Jurkat, Clone E6-1 (cell line): Measurements from ENCODE around the gene PIANP. TPM values are rescaled to one million over a fixed set of nuclear protein-coding genes. Genes with fewer than 3 reads are reported as not detected.
"Not testable (repeated sequence)": the region's sequence is repeated elsewhere in the genome, so short reads cannot be mapped to it uniquely, and the experiment has no call there.

Experiments used
- DNase-seq: peaks from one replicate; pipeline ENCODE4 v3.0.0-alpha.2; 2011; ENCODE audit warnings: low read depth, low spot score
- H3K4me3 ChIP-seq: 2 replicates; pipeline ENCODE4 v1.5.1; 2011; ENCODE audit warnings: mild to moderate bottlenecking, low read length, control low read depth, moderate library complexity
- polyA plus RNA-seq: library from polyadenylated mRNA; unstranded; fragments of >200 nt; gene quantifications from one replicate; pipeline ENCODE4 v1.2.1, GENCODE V29; 2012; ENCODE audit warnings: missing spikeins; ENCODE audit not compliant: insufficient read length, insufficient read depth

The PIANP gene, protein sequence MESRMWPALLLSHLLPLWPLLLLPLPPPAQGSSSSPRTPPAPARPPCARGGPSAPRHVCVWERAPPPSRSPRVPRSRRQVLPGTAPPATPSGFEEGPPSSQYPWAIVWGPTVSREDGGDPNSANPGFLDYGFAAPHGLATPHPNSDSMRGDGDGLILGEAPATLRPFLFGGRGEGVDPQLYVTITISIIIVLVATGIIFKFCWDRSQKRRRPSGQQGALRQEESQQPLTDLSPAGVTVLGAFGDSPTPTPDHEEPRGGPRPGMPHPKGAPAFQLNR
- 3.7 TPM for polyA plus RNA-seq

GRCh38 chr12:6700646-6701051, at the start of gene PIANP:
PIANP (minus strand) TSS chr12:6700815; CDS start chr12:6698061, 2,754 bp downstream.
- DNase-seq: no peak
- peak within 1 kb of the TSS; percentile 39 for H3K4me3 ChIP-seq

GRCh38 chr12:6748761-6749160, 48.1 kb upstream of the PIANP start:
- H3K4me3 ChIP-seq: no peak overlapping the region
- DNase-seq: no peak

- no peak overlapping the region for H3K4me3 ChIP-seq
- no peak for DNase-seq
Measured at GRCh38 chr12:6747216-6747615, 46.6 kb upstream of the PIANP start.

DNA sequence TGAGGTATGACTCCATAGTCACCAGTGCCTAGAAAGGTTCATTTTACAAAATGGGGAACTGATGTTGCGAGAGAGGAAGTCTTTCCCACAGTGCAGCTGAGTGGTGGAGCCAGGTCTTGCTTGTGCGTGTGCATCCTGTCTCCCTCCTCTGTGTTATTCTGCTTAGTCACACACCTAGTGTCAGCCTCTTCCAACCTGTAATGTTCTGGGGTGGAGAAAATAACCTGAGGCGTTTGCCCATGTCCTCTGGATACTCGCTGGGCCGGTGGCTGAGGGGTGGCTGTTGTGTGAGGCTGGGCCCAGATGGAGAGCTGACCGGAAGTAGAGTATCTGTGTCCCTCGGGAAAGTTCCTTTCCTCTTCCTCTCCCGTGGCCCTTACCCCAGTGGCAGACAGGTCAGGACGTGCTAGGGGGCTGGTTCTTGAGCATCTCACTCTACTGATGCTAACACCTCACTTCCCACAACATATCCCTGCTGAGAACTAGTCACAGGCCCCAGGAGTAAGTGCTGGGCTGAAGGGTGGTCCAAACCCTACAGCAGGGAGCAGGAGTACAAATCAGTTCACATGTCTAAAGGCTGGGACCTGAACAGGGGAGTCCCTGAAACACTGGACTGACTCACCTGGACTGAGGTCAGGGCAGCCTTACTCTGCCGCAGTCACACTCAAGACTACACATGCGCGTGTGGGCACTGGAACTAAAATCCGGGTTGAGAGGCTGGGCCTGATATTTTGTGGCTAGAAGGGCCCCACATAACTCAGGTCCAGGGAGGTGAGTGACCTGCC, 45.3 kb upstream of the PIANP start:
- no peak overlapping the region for H3K4me3 ChIP-seq
- peak; percentile 57 for DNase-seq

- not testable (repeated sequence) for DNase-seq, H3K4me3 ChIP-seq
Measured at GRCh38 chr12:6743300-6743699, 42.7 kb upstream of the PIANP start.

DNA sequence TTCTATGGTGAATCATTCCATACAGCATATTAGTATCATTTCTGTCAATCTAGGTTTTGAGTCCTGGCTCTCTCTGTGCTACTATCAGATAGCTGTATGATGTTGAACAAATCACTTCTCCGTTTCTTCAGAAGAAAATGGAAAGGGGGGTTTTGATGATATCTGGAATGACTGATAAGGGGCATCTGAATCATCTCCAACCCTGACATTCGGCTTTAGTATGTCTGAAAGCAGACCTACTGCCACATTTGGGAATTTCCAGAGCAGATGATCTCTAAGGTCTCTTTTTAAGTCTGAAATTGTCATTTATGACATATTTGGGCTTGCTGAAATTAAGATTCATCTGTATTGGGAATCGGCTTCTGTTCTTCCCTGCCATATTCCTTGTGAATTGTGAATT, 42.2 kb upstream of the PIANP start:
- H3K4me3 ChIP-seq: no peak overlapping the region
- DNase-seq: no peak

DNA sequence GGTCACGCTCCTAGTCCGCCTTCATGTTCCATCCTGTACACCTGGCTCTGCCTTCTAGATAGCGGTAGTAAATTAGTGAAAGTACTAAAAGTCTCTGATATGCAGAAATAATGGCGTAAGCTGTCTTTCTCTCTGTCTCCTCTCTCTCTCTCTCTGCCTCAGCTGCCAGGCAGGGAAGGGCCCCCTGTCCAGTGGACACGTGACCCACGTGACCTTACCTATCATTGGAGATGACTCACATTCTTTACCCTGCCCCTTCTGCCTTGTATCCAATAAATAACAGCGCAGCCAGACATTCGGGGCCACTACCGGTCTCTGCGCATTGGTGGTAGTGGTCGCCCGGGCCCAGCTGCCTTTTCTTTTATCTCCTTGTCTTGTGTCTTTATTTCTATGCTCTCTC, 41.5 kb upstream of the PIANP start:
- not testable (repeated sequence) for H3K4me3 ChIP-seq, DNase-seq

DNA sequence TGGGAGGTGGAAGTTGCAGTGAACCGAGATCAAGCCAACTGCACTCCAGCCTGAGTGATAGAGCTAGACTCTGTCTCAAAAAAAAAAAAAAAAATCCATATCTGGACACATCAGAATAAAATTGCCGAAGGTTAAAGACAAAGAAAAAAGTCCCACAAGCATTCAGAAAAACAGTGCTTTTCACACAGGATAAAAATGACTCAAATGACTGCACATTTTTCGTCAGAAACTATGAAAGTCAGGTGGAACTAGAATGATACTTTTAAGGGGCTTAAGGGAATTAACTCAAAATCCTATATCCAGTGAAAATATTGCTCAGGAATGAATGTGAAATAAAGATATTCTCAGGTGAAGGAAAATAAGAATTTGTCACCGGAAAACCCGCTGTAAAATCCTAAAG, 36.1 kb upstream of the PIANP start:
- no peak for DNase-seq
- H3K4me3 ChIP-seq: no peak overlapping the region

GRCh38 chr12:6735448-6736191, 35.0 kb upstream of the PIANP start:
- no peak for DNase-seq
- no peak overlapping the region for H3K4me3 ChIP-seq

- DNase-seq: no peak
Measured at GRCh38 chr12:6734506-6735387, 34.1 kb upstream of the PIANP start.

DNA sequence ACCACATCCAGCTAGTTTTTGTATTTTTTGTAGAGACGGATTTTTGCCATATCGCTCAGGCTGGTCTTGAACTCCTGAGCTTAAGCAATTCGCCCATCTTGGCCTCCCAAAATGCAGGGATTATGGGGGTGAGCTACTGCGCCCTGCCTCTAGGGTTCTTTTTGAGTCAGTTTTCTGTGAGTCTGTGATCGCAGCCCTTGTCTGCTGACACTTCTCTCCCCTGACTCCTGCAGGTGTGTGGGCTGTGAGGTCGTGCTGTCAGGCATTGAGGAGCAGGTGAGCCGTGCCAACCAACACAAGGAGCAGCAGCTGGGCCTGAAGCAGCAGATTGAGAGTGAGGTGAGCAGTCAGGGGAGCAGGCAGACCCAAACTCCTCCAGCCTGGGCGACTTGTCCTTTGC, 29.6 kb upstream of the PIANP start:
- no peak for DNase-seq
- H3K4me3 ChIP-seq: no peak overlapping the region

More at GRCh38 chr12:6734506-6735387, 34.1 kb upstream of the PIANP start:
- no peak overlapping the region for H3K4me3 ChIP-seq

DNA sequence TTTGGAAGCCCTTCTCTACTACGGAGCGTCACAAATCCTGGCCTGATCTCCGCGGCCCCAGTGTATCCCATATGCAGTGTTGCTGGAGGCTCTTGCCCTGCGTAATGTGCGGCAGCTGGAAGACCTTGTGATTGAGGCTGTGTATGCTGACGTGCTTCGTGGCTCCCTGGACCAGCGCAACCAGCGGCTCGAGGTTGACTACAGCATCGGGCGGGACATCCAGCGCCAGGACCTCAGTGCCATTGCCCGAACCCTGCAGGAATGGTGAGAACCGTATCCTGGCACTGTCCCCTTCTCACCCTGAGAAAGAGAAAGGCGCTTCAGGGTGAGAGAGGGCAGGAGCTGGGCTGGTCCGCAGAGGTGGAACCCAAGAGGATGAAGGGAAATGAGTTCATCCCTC, 28.6 kb upstream of the PIANP start:
- DNase-seq: no peak
- no peak overlapping the region for H3K4me3 ChIP-seq

DNA sequence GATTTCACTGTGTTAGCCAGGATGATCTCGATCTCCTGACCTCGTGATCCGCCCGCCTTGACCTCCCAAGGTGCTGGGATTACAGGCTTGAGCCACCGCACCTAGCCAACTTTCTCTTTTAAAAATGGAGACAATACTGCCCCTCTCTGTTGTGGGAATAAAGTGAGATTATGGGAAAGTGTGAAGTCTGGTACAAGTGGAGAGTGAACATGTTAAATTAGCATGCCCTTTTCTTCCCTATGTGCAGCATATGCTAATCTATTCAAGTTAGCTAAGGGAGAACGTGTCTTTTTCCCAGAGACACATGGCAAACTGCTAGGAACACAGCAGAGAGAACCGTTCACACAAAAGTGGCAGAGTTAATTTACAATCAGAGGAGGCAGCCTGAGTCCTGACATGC, 24.7 kb upstream of the PIANP start:
- no peak overlapping the region for H3K4me3 ChIP-seq
- DNase-seq: no peak

DNA sequence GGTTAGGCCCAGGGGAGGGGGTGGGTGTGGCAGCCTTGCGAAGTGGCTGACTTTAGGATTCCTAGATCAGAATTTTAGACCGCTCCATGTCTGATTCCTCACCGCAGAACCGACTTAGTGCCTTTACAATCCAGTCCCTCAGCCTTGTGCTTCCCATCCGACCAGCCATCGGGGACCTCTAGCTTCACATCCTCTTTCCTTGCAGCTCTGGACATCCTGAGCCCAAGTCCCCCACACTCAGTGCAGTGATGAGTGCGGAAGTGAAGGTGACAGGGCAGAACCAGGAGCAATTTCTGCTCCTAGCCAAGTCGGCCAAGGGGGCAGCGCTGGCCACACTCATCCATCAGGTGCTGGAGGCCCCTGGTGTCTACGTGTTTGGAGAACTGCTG, 23.8 kb upstream of the PIANP start:
- peak; percentile 8 for DNase-seq

DNA sequence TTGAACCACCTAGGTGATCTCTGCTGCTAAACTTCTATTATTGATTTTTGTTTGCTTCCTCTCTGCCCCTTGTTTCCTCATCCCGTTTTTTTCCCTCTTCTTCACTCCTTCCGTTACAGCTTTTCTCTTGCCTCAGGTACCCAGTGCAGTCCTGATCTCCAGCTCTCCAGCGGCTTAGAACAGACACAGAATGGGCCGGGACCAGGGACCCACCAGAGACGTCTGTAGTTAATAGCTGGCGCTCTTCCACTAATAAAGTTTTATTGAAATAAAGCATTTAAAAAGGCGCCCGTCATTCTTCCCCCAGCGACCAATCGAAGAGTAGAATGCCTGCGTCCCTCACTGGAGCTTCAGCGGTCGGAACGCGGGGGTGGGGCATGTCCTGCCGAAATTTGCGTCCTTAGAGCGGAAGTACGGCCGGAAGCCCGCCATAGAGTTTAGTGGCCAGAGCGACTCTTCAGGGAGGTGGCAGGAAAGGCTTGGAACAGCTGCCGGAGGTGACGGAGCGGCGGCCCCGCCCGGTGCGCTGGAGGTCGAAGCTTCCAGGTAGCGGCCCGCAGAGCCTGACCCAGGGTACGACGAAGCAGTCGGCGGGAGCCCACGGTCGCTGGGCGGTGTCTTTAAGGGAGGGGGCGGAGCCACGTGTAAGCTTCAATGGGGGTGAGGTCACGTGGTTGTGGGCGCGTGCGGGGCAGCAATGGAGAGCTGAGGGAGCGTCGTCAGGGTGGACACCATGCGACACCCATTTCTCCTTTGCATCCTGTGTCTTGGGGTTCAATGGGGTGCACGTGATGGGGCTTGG, 23.2 kb upstream of the PIANP start, which contains the start of gene COPS7A:
COPS7A (plus strand) TSS at position 440 of the 802 bp plus-strand sequence. CDS start 611 bp downstream, outside the sequence.
- DNase-seq: peak; percentile 99
- H3K4me3 ChIP-seq: peak within 1 kb of the TSS; percentile 89

More for the DNA sequence above, 23.8 kb upstream of the PIANP start:
- H3K4me3 ChIP-seq: peak overlapping the region; percentile 89

DNA sequence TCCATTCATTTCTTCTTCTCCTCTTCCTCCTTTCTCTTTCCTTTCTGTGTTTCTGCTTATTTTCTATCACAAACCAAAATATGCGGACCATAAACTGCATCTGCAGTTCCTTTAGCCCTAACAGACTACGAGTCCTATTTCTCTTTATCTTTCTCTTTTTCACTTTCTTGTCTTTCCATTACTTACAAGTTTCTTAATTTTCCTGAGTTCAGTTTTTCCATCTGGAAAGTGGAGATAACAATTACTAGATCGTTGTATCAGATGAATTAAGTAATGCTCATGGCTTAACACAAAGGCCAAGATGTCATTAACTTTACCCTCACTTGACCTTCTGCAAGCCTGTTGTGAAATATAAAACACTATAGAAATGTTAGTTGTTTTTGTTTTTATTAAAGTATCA, 22.2 kb upstream of the PIANP start:
- peak overlapping the region; percentile 89 for H3K4me3 ChIP-seq

GRCh38 chr12:6716874-6717437, 16.3 kb upstream of the PIANP start:
- DNase-seq: no peak
- no peak overlapping the region for H3K4me3 ChIP-seq

More for the DNA sequence above, 22.2 kb upstream of the PIANP start:
- no peak for DNase-seq
